ENCODE measurements around the gene STK4.

STK4 gene

GRCh38 chr20:44966030-44966961 is at the start of gene STK4:
STK4 (plus strand) TSS chr20:44966512; CDS start chr20:44966569, 57 bp downstream.
- DNase-seq: peak; percentile 97

DNA sequence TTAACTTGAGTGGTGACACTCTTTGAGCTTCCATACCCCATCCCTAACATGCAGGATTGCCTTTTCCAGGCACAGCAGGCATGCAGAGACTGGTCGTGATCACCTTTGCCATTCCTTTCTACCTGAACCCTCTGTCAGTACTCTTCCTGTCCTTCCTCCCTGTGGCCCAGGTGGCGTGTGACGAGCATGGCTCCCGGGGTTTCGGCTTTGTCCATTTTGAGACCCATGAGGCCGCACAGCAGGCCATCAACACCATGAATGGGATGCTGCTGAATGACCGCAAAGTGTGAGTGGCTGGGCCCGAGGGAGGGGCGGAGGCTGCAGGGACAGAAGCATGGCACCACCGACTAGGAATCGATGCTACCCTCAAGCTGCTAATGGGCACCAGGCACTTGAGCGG is 49.7 kb upstream of the STK4 start:
- no peak for DNase-seq

- DNase-seq: no peak
Measured at GRCh38 chr20:44917399-44917798, 48.9 kb upstream of the STK4 start.

DNA sequence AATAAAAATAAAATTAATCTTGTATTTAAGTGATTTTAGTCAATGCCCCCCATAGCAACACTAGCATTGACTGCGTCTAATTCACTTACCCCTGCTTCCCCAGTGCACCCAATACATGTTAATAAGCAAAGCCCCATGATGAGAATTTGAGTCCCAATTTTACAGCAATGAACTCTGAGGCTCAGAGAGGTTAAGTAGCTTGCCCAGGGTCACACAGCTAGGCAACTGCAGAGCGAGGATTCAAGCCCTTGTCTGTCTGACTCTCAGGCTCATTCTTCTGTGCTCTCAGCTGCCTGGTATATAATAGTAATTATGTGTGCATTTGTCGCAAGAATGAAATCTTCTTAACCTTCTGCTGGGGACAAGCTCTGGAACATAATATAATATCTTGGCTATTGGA is 48.0 kb upstream of the STK4 start:
- DNase-seq: no peak

DNA sequence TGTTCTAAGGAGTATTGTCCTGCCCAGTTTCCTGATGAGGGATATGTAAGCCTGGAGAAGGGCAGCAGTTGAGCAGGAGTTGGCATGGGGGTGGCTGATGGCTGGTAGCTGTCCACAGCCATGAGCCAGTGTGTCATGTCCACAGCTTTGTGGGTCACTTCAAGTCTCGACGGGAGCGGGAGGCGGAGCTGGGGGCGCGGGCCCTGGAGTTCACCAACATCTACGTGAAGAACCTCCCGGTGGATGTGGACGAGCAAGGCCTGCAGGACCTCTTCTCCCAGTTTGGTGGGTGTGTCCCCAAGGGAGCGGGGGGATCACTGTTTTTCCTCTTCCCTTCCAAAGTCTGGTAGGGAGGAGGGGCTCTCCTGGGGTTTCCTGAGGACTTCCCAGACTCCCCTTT is 47.6 kb upstream of the STK4 start:
- no peak for DNase-seq

DNA sequence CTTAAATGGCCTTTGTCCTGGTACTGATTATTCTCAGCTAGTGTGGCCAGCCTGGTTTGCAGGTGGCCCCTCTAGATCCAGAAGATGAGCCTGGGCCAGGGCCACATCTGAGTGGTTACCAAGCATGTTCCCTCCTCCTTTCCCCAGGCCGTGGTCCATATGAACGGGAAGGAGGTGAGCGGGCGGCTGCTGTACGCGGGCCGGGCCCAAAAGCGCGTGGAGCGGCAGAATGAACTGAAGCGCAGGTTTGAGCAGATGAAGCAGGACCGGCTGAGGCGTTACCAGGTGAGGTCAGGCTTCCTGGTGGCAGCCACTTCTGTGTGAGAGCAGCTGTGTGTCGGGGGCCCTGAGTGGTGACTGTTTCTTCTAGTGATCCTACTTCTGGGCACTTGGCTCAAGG is 44.9 kb upstream of the STK4 start:
- no peak for DNase-seq

DNA sequence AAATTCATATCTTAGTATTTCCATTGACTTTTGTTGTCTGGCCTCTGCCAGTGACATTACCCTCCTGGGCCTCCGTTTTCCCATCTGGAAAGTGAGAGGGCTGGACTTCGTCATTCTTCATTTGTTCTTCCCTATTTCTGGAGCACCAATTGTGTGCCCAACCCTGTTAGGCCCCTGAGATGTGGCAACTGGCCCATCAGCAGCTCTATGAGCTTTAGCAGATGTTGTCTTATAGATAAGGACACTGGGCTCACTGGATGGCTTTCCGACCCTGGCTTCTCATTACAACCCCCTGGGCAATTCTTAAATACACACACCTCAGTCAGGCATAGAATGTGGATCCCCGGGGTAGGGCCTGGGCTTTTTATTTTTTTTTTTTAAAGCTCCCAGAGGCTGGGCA is 41.8 kb upstream of the STK4 start:
- DNase-seq: no peak

- DNase-seq: no peak
Measured at GRCh38 chr20:44928595-44928994, 37.7 kb upstream of the STK4 start.

DNA sequence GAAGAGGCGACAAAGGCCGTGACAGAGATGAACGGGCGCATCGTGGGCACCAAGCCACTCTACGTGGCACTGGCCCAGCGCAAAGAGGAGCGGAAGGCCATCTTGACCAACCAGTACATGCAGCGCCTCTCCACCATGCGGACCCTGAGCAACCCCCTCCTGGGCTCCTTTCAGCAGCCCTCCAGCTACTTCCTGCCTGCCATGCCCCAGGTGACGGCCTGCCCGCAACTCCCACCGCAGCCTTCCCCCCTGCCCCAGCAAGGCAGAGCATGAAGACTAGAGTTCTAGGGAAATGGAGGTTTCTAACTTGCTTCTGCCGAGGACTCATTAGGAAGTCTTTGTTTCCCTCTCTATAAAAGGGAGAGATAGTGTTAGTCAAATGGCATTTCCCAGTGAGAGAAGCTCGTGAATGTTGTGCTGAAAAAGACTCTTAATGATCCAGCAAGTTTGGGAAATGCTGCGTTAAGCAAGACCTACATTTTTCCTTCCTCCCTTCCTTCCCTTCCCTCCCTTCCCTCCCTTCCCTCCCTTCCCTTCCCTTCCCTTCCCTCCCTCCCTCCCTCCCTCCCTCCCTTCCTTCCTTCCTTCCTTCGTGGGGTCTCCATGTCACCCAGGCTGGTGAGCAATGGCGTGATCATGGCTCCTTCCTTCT is 35.7 kb upstream of the STK4 start:
- DNase-seq: no peak

DNA sequence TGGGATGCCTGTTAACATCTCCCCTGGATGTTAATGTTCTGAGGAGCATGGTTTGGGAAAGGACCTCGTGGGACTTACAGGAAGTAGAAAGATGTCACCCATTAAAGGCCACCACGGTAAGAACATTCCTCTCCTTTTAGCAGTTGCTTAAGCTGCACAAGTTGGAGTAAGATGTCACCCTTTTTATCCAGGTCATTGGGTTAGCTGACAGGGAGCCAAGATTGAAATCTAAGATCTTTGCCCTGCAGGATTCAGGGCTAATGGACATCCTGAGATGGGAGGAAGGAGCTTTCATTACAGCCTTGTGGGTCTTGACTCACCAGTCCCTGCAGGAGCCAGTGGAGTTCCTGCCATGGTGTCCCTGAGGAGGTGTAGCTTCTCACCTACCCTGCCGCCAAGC is 34.4 kb upstream of the STK4 start:
- DNase-seq: no peak

DNA sequence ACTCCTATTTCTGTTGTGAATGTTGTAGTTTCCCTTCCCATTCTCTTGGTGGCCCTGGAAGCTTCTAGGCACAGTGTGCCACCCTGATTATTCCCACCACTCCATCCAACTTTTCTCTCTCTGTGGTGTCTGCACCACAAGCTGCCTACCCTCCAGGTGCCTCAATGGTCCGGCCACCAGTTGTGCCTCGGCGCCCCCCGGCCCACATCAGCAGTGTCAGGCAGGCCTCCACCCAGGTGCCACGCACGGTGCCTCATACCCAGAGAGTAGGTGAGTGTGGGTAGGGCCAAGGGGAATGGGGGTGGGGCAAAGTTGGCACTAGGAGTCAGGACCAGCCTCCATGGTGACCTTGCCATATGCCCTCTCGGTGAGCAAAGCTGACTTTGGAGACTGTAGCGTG is 33.4 kb upstream of the STK4 start:
- DNase-seq: no peak

GRCh38 chr20:44936510-44936909 is 29.8 kb upstream of the STK4 start:
- DNase-seq: no peak

DNA sequence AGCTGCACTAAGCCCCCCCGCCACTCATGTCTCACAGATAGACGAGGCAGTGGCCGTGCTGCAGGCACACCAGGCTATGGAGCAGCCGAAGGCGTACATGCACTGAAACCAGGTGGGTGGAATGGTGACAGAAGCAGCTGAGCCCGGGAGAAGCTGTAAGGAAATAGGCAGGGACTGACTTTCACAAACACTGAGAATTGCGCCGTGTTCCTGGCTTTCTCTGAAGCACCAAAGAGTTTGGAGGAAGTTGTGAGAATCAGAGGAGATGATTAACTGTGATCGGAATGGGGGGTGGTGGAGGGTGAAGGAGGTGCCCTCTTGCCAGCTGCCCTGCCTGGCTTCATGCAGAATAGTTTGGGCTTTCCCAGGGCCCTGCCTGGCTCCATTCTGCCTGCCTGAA is 27.7 kb upstream of the STK4 start:
- DNase-seq: no peak

- DNase-seq: no peak
Measured at GRCh38 chr20:44941120-44941691, 25.1 kb upstream of the STK4 start.

GRCh38 chr20:44942264-44942973 is 23.9 kb upstream of the STK4 start:
- DNase-seq: no peak

DNA sequence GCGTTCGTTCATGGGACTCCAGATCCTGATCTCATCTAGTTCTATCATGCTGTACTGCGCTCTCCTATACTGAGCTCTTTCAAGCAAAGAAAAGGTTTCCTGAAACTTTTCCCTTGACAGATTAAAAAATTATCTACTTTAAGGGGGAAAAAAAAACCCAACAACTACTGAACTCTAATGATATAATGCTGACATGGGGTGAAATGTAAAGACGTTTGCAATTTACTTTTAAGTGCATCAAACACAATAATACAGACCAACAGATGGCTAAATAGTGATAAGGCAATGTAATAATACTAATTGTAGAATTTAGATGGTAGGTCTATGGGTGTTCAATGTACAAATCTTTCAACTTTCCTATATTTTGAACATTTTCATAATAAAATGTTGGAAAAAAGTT is 22.5 kb upstream of the STK4 start:
- DNase-seq: no peak

- no peak for DNase-seq
Measured at GRCh38 chr20:44945261-44945660, 21.1 kb upstream of the STK4 start.

GRCh38 chr20:44946271-44946852 is 19.9 kb upstream of the STK4 start:
- DNase-seq: no peak

DNA sequence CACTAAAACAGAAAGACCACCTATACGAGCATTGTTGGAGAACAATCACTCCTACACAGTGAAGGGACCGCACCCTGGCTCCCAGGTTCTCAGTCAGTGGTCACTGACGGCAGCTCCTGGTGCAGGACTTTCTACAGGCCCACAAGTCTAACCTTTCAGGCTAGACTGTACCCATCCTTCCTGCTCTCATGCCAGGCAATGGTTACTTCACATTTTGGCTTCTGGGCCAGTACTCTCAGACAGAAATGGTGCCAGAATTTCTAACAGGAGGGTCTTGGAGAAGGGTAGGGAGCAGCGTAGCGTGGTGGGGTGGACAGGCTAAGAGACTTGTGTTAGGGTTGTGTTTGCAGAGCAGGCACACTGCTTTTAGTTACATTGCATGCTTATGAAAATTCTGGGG is 18.2 kb upstream of the STK4 start:
- DNase-seq: no peak

DNA sequence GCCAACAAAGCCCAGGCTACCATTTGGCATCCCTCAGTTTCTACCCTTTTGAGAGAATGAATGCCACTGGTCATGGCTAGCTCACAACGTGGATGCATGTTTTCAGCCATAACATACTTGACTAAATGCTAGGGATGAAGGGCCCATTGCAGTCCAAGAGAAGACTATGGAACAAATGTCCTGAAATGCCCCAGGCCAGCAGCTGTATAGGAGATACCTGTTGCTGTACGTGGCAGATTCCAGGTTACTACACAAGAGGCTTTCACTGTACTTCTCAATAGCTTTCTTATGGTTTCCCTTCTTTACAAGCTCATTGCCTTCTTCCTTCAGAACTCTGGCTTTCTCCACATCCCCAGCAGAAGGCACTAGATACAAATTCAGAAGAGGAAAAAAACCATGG is 17.8 kb upstream of the STK4 start:
- no peak for DNase-seq

DNA sequence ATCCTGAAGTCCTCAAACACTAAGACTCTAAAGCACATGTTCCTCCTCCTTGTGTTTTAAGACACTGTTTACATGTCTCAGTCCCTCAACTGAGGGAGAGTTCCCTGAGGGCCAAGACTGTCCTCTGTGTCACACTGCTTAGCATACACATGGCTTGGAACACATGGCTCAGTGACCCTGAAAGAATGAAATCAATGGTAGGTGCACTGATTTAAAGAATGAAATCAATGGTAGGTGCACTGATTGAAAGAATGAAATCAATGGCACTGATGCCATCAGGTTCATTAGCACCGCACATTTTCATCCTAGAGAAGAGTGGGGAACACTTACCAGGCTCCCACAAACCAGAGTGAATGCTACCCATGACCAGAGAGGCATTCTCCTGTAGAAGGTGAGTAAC is 15.9 kb upstream of the STK4 start:
- DNase-seq: no peak

GRCh38 chr20:44952731-44953130 is 13.6 kb upstream of the STK4 start:
- no peak for DNase-seq

DNA sequence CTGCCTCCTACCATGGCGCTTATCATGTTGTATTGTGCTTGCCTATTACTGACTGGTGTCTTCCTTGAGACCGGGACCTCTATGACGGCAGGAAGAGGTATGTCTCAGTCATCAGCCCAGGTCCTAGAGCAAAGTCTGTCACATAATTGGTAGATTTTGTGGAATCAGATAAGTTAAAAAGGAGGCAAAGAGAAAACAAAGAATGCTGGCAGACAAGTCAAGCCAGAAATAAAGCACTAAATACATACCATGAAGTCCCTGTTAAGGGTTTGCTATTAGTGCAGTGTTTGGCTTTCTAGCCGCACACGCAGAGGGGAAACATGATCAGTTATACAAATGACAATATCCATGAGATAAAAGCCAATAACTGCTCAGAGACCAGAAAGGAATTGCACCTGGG is 12.1 kb upstream of the STK4 start:
- no peak for DNase-seq

Measured in activated CD8-positive, alpha-beta memory T cell treated with anti-CD3 and anti-CD28 coated beads, Interleukin-2, amount 50 U/mL, for 4 hours (primary cell).